ENCODE results near the gene POLR2L. TPM values are rescaled to one million over a fixed set of nuclear protein-coding genes. Genes with fewer than 3 reads are reported as not detected.

The POLR2L gene
- total RNA-seq = 127 TPM
- long read RNA-seq, transcript POLR2L-201 (2 exons, 892 nt) = major isoform, 122 of 124 reads
- long read RNA-seq, partial matches to known transcripts = 0 of 124 reads
- long read RNA-seq, other reads (novel, unspliced or antisense) = 2 of 124 reads

DNA sequence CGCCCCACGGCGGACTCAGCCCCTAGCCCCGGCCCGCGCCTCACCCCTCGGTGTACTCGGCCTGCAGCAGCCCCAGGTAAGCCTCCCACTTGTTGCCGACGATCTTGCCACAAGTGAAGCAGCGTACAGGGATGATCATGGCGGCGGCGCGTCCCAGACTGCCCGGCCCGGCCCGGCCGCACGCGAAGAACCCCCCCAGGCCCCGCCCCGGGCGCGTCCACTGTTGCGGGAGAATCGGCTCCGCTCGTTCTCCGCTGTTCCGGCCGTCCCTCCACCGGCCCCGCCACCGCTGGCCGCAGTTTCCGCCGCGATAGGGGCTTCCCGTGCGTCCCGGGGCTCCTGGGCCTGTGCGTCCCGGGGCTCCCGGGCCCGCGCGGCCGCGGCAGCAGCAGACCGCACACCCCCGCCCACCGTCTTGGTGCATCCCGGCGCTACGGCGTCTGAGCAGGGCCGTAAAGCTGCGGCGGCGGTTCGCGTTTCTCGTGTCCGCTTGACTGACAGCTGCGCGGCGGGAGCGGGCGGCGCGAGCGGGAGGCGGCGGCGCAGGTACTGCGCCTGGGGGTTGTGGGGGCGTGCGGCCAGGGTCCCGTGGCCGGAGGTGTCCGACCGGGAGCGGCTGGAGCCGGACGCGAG is at the start of gene POLR2L, which contains the start of gene TSPAN4:
Gene POLR2L, minus strand, starts transcription at position 160 of the 633 bp plus-strand sequence. Its CDS starts 21 bp downstream, at position 139.
Gene TSPAN4, plus strand, starts transcription at position 483 of the 633 bp plus-strand sequence. CDS start 7,453 bp downstream, outside the sequence.
- ATAC-seq (peak; percentile 67), DNase-seq (peak; percentile 95)
- TF ChIP-seq, protein P1, sequence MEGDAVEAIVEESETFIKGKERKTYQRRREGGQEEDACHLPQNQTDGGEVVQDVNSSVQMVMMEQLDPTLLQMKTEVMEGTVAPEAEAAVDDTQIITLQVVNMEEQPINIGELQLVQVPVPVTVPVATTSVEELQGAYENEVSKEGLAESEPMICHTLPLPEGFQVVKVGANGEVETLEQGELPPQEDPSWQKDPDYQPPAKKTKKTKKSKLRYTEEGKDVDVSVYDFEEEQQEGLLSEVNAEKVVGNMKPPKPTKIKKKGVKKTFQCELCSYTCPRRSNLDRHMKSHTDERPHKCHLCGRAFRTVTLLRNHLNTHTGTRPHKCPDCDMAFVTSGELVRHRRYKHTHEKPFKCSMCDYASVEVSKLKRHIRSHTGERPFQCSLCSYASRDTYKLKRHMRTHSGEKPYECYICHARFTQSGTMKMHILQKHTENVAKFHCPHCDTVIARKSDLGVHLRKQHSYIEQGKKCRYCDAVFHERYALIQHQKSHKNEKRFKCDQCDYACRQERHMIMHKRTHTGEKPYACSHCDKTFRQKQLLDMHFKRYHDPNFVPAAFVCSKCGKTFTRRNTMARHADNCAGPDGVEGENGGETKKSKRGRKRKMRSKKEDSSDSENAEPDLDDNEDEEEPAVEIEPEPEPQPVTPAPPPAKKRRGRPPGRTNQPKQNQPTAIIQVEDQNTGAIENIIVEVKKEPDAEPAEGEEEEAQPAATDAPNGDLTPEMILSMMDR (IDR thresholded peaks at IDR 0.05) = no peak
- peaks cover 35% of the 10 kb centered on the region for H3K36me3 ChIP-seq
- H3K27ac ChIP-seq = peak within 1 kb of the TSS; percentile 94
- H3K27me3 ChIP-seq (ENCODE audit: low read depth) = no peaks in the 10 kb centered on the region
- H3K4me1 ChIP-seq = peaks cover 78% of the 10 kb centered on the region
- H3K9me3 ChIP-seq = no peaks in the 10 kb centered on the region
- H3K4me3 ChIP-seq = peak within 1 kb of the TSS; percentile 99
- intact Hi-C loops (cut with DNase I) = no loop called here

DNA sequence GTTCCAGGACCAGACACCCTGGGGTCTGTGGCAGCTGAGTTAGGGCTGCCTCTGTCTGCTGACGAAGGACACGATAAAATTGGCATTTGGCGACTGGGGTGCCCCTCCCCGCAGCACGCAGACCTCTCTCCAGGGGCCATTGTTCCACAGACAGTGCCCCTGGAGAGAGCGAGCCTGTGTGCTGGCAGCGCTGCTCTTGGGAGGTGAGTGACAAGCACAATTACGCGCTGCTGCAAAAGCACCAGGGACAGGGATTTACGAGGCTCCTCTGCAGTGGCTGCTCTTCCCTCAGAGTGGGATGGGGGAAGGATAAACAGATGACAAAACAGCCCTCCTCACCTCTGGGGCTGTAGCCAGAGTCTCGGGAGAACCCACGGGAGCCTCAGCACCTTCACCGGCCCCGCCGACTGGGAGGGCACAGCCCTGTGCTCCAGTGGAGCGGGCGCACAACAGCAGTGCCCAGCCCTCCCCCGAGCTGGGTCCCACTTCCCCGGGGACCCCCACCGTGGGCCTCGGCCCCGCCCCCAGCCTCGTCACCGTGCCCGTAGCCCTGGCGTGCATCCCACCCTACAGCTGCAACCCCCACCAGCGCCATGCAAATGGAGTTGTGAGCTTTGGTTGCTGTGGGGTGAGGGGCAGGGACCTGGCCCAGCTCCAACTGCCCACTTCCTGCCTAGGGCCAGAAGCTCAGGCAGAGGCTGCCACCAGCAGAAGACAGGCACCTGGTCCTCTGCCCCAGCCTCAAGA is 48.6 kb upstream of the POLR2L start:
- Histone ChIP-seq H3K27ac (no peak overlapping the region), H3K27me3 (ENCODE audit: low read depth) (no peaks in the 10 kb centered on the region), H3K4me3 (no peak overlapping the region), H3K9me3 (no peaks in the 10 kb centered on the region), H3K4me1 (no peaks in the 10 kb centered on the region), H3K36me3 (peaks cover 26% of the 10 kb centered on the region)
- no peak for ATAC-seq
- intact Hi-C loops (cut with DNase I) = no loop called here
- no peak for DNase-seq
- TF ChIP-seq, protein P1 (IDR thresholded peaks at IDR 0.05) = no peak

DNA sequence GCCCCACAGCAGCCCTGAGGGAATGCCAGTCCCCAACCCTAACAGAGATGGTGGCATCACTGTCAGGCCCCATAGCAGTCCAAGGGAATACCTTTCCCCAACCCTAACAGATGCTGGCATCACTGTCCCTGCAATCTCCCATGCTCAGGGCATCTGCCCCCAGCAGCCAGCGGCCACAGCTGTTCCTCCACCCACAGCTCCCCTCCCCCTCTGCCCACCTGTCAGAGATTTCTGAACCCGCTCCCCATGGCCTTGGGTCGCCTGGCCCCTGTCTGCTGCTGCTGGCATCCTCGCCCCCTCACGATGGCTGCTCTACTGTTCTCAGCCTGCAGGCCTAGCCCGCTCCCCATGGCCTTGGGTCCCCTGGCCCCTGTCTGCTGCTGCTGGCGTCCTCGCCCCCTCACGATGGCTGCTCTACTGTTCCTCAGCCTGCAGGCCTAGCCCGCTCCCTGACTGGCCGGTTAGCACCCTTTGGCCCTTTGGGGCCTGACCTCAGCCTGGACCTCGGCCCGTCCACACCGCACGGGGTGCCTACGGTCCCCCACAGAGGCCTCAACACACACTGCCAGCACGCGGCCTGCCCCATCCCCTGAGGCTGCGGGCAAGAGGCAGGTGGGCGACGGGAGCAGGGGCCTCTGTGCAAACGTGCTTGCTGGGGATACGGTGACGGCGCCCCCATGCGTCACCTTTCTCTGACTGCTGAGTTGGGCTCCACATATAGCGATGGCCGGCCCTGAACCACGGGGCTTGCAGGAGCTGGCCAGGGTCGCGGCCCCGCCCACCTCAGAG is 47.6 kb upstream of the POLR2L start:
- ATAC-seq (no peak), DNase-seq (no peak)
- Histone ChIP-seq H3K4me3 (no peak overlapping the region), H3K27me3 (ENCODE audit: low read depth) (no peaks in the 10 kb centered on the region), H3K9me3 (no peaks in the 10 kb centered on the region), H3K27ac (no peak overlapping the region), H3K4me1 (no peaks in the 10 kb centered on the region), H3K36me3 (peaks cover 26% of the 10 kb centered on the region)
- intact Hi-C loops (cut with DNase I) = no loop called here
- TF ChIP-seq, protein P1 (IDR thresholded peaks at IDR 0.05) = no peak

DNA sequence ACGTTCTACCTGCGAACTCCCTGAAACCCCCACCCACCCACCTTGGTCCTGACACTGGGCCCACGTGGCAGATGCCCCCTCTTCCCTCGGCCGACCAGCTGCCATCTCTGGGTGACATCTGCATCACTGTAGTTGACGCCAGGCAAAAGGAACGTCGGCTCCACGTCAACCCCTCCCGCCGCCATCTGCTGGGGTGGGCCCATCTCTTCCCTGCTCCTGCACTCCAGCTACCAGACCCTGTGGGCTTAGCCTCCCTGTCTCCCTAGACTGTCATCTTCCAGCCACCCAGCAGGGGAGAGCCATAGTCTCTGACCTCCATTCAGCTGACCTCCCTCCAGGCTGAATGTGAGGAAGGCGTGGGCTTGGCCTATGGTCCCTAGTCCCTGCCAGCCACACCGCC is 46.9 kb upstream of the POLR2L start:
- no peaks in the 10 kb centered on the region for H3K9me3 ChIP-seq
- no peaks in the 10 kb centered on the region for H3K27me3 ChIP-seq (ENCODE audit: low read depth)
- H3K4me3 ChIP-seq = no peak overlapping the region
- intact Hi-C loops (cut with DNase I) = no loop called here
- H3K27ac ChIP-seq = no peak overlapping the region
- no peak for ATAC-seq
- DNase-seq = no peak
- peaks cover 26% of the 10 kb centered on the region for H3K36me3 ChIP-seq
- TF ChIP-seq, protein P1 (IDR thresholded peaks at IDR 0.05) = no peak
- no peaks in the 10 kb centered on the region for H3K4me1 ChIP-seq

Data from lower lobe of right lung (tissue), 2 donors.